HS-27A (cell line): ENCODE measurements around the gene MGAT4D.
"Not testable (repeated sequence)": the region's sequence is repeated elsewhere in the genome, so short reads cannot be mapped to it uniquely, and the experiment has no call there.

Source experiments
- DNase-seq: peaks from one replicate; pipeline ENCODE4 v3.0.0-alpha.2; 2012; ENCODE audit warnings: low read depth, missing footprints

The MGAT4D gene

DNA sequence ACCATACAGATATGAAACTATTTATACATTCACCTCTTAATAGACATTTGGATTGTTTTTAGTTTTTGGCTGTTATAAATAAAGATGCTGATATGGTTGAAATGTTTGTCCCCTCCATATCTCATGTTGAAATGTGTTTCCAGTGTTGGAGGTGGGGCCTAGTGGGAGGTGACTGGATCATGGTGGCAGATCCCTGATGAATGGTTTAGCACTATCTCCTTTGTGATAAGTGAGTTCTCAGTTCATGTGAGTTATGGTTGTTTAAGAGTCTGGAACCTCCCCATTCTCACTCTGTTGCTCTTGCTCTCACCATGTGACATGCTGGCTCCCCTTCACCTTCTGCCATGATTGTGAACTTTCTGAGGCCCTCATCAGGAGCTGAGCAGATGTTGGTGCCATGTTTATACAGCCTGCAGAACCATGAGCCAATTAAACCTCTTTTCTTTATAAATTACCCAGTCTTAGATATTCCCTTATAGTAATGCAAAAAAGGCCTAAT lies 58.4 kb downstream of the MGAT4D start:
- no peak for DNase-seq

DNA sequence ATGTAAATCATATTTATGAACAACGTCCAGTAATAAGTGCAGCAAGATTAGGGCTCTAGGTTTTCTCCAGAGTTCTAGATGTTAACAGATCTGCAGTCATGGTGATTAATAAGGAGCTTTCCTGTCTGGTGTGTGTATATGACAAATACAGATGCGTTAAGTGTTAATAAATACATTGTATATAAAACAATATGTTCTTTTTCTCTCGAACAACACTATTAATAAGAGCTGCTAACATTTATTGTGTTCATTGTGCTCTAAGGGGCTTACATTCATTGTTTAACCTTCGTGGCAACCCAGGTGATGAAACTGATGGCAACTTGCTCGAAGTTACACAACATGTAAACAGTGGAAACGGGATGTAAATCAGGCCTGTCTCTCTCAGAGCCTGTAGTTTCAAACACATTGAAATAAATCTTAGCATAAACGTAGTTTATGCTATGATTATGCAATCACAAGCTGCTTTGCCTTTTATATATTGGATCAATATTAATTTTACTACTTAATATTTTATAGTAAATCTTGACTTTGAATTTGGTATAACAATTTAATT lies 70.1 kb downstream of the MGAT4D start:
- no peak for DNase-seq

DNA sequence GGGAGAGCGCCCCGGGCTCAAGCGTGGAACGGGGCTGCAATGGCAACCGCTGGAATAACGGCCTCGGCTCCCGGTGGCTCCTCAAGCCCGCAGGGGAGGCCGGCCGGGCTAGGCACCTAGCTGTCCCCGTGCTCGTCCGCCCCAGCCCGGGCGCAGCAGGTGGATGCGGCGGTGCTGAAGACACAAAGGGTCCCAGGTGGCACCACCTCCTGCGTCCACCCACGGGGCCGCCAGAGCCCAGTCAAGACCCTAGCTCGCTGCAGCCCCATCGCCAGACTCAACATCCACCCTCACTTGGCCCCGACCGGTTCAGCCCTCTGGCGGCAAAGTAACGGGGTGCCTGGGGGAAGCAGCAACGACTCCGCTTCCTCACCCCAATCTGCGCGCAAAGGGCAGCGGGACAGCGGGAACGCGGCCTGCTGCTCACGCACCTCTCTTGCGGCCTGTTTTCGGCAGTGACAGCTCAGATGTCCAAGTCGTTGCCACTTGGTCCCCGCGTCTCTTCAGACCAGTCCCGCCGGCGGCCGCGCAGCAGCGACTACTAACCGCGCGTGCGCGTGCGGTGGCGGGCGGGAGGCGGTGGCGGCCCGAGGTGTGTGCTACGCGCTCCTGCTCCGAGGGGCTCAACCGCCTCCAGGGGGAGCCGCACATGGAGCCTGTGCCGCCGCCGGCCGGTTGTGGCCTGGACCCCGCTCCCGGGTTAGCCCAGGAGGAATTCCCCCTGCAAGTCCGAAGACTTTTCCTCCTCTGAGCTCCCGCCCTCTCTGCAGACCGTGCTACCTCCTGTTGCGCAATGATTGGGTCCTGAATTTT lies 70.8 kb downstream of the MGAT4D start, which contains the start of gene CLGN:
TSS of gene CLGN (minus strand) at position 543 of the 813 bp plus-strand sequence. CDS start 14,570 bp downstream, outside the sequence.
- DNase-seq = no peak

DNA sequence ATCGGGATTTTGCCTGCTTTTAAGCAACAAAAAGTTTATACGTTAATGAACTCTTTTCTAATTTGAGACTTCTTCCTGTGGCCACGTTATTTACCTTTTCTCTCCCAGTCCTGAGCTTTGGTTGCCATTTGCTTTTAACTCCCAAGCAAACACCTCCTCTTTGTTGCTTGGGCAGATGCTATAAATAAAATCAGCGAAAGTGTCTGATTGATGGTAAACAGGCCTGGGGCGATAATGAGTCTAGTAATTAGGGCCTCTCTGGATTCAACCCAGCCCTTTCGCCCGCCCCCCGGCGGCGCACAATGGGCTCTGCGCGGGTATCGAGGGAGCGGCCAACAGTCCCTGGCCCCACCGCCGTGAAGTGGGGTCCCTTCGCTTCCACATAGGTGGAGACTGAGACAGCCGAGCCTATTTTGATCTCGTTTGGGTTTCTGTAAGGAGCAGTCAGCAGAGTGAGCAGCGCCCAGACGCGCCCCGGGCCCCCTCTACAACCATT lies 71.4 kb downstream of the MGAT4D start:
- DNase-seq = no peak

DNA sequence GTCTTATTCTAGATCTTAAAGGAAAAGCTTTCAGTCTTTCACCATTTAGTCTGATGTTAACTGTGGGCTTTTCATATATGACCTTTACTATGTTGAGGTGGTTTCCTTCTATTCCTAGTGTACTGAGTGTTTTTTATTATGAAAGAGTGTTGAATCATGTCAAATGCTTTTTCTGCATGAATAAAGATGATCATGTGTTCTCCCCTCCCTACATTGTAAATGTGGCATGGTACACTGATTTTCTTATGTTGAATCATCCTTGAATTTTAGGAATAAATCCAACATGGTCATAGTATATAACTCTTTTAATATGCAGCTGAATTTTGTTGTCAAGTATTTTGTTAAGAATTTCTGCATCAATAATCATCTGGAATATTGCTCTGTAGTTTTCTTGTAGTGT lies 75.0 kb downstream of the MGAT4D start:
- DNase-seq = no peak

GRCh38 chr4:140413130-140413969 lies 84.7 kb downstream of the MGAT4D start:
- DNase-seq = not testable (repeated sequence)

DNA sequence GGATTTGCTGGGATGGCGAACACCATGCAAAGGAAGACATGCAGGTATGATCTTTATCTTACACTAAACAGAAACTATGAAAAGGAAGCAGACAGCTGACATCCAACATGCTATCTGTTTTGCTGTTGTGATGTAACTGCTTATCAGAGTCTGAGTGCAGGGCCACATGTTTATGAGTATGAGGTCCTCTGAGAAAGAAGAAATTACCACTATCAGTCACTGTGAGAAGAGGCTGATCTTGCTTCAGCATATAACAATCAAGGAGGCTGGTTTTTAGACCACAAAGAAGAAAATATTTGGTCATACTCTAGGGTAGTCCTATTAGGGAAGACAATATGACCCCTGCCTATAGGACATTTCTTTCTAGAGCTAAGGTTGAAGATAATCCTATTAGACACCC lies 89.1 kb downstream of the MGAT4D start:
- DNase-seq = no peak

DNA sequence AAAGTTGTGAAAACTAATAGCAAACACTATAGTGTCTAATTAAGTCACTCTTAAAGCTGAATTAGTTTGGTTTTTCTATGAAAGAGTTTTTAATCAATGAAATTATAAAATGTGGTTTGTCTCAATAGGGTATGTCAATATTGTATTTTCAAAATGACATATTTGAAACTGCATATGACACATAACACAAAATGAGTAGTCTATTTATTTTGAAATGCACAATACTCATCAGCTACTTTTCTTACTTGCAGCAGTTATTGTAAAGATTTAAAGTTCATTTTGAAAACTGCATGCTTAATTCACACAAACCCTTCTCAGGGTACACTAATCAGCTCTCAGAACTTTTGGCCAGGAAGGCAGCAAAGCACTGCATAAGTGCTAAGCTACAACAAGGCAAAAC lies 91.8 kb downstream of the MGAT4D start:
- no peak for DNase-seq

GRCh38 chr4:140400111-140400510 lies 98.0 kb downstream of the MGAT4D start:
- no peak for DNase-seq

DNA sequence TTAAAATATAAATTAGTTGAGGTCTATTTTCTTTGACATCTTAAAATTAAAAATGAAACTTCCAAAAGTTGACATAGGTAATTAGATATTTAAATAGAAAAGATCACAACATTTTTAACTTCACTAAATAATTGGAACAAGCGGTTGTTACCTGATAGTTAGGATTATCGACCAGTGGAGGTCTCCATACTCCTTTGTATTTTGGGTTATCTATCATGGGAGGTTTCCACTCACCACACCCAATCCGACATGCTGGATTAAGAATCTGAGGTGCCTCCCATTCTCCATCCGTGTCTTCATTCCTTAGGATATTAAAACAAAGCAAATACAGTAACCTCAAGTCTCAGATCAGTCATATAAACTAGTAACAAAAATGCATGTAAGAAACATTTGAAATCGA lies 102.4 kb downstream of the MGAT4D start:
- DNase-seq = no peak
